Measurements from ENCODE around the gene RBSN. TPM values are rescaled to one million over a fixed set of nuclear protein-coding genes. Genes with fewer than 3 reads are reported as not detected.

RBSN gene
- total and polyA plus RNA-seq, 2 donors (not counting 1 experiment from before 2014, with no cell fraction given): 10.0 to 26.8 TPM

DNA sequence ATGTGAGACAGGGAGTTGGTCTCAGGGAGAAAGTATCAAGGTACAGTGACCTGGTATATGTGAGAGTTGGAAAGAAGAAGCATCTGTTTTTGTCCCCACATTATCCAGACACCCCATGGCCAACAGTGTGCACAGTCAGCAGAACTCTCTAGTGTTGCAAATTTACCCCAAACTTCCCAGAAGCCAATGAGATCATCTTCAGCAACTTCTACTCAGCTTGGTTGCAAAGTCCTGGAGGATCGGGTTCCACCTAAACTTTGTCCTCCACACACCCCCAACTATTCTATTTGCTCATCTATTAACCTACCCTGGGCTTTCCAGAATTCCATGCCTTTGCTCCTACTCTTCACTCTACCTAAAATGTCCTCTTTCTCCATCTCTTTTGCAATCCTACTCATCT, 15.7 kb downstream of the RBSN start:
- Histone ChIP-seq H3K27ac (ENCODE audit: insufficient read depth, low read length) (no peak overlapping the region), H3K27me3 (ENCODE audit: control insufficient read depth, insufficient read depth, low read length) (no peaks in the 10 kb centered on the region), H3K79me2 (ENCODE audit: control insufficient read depth, insufficient read depth, low read length) (no peaks in the 10 kb centered on the region), H4K20me1 (ENCODE audit: control insufficient read depth, extremely low read depth, insufficient read depth, low read length) (no peaks in the 10 kb centered on the region), H3K4me1 (ENCODE audit: control insufficient read depth, extremely low read depth, insufficient read depth, low read length) (no peaks in the 10 kb centered on the region), H3K9ac (ENCODE audit: insufficient read depth, low read length) (no peak overlapping the region), H3K4me2 (ENCODE audit: extremely low read depth, insufficient read depth, low read length) (no peak overlapping the region), H3K9me3 (ENCODE audit: control insufficient read depth, insufficient read depth, low read depth, low read length) (no peaks in the 10 kb centered on the region), H3K4me3 (replicated peaks in 1 of 4; ENCODE audit: control extremely low read depth in 1 of 4, insufficient read depth in 1 of 4, low read depth in 3 of 4, low read length in 4 of 4) (no peak overlapping the region), H3K36me3 (ENCODE audit: control insufficient read depth, insufficient read depth, low read length) (peaks cover 19% of the 10 kb centered on the region), H2AFZ (ENCODE audit: low read length) (no peak overlapping the region)
- TF ChIP-seq EZH2 (IDR thresholded peaks at IDR 0.05; ENCODE audit: low read length, missing control alignments): no peak
- TF ChIP-seq, protein P1, sequence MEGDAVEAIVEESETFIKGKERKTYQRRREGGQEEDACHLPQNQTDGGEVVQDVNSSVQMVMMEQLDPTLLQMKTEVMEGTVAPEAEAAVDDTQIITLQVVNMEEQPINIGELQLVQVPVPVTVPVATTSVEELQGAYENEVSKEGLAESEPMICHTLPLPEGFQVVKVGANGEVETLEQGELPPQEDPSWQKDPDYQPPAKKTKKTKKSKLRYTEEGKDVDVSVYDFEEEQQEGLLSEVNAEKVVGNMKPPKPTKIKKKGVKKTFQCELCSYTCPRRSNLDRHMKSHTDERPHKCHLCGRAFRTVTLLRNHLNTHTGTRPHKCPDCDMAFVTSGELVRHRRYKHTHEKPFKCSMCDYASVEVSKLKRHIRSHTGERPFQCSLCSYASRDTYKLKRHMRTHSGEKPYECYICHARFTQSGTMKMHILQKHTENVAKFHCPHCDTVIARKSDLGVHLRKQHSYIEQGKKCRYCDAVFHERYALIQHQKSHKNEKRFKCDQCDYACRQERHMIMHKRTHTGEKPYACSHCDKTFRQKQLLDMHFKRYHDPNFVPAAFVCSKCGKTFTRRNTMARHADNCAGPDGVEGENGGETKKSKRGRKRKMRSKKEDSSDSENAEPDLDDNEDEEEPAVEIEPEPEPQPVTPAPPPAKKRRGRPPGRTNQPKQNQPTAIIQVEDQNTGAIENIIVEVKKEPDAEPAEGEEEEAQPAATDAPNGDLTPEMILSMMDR (conservative IDR thresholded peaks at IDR 0.05 in 1 of 2, IDR thresholded peaks at IDR 0.05 in 1 of 2; ENCODE audit: low read depth in 1 of 2, low read length in 2 of 2): no peak
- no peak for DNase-seq (ENCODE audit: low read depth in 2 of 2)

- Histone ChIP-seq H3K36me3 (ENCODE audit: control insufficient read depth, insufficient read depth, low read length) (peaks cover 24% of the 10 kb centered on the region), H3K27me3 (ENCODE audit: control insufficient read depth, insufficient read depth, low read length) (no peaks in the 10 kb centered on the region), H3K27ac (ENCODE audit: insufficient read depth, low read length) (no peak overlapping the region), H3K4me3 (replicated peaks in 1 of 4; ENCODE audit: control extremely low read depth in 1 of 4, insufficient read depth in 1 of 4, low read depth in 3 of 4, low read length in 4 of 4) (no peak overlapping the region), H3K4me2 (ENCODE audit: extremely low read depth, insufficient read depth, low read length) (no peak overlapping the region), H3K79me2 (ENCODE audit: control insufficient read depth, insufficient read depth, low read length) (no peaks in the 10 kb centered on the region), H2AFZ (ENCODE audit: low read length) (no peak overlapping the region), H3K9ac (ENCODE audit: insufficient read depth, low read length) (no peak overlapping the region), H3K9me3 (ENCODE audit: control insufficient read depth, insufficient read depth, low read depth, low read length) (no peaks in the 10 kb centered on the region), H3K4me1 (ENCODE audit: control insufficient read depth, extremely low read depth, insufficient read depth, low read length) (no peaks in the 10 kb centered on the region), H4K20me1 (ENCODE audit: control insufficient read depth, extremely low read depth, insufficient read depth, low read length) (no peaks in the 10 kb centered on the region)
- DNase-seq (ENCODE audit: low read depth in 2 of 2): peak in 1 of 2 donors; percentile 26
- TF ChIP-seq, protein P1 (conservative IDR thresholded peaks at IDR 0.05 in 1 of 2, IDR thresholded peaks at IDR 0.05 in 1 of 2; ENCODE audit: low read depth in 1 of 2, low read length in 2 of 2): no peak
Observed at GRCh38 chr3:15081960-15082664, 16.8 kb downstream of the RBSN start.

GRCh38 chr3:15079091-15079490, 19.9 kb downstream of the RBSN start:
- no peak overlapping the region for H3K4me3 ChIP-seq (replicated peaks in 1 of 4; ENCODE audit: control extremely low read depth in 1 of 4, insufficient read depth in 1 of 4, low read depth in 3 of 4, low read length in 4 of 4)
- H3K4me2 ChIP-seq (ENCODE audit: extremely low read depth, insufficient read depth, low read length): no peak overlapping the region
- TF ChIP-seq EZH2 (IDR thresholded peaks at IDR 0.05; ENCODE audit: low read length, missing control alignments): no peak
- TF ChIP-seq, protein P1 (conservative IDR thresholded peaks at IDR 0.05 in 1 of 2, IDR thresholded peaks at IDR 0.05 in 1 of 2; ENCODE audit: low read depth in 1 of 2, low read length in 2 of 2): no peak
- no peaks in the 10 kb centered on the region for H3K4me1 ChIP-seq (ENCODE audit: control insufficient read depth, extremely low read depth, insufficient read depth, low read length)
- no peak overlapping the region for H3K9ac ChIP-seq (ENCODE audit: insufficient read depth, low read length)
- peaks cover 34% of the 10 kb centered on the region for H3K36me3 ChIP-seq (ENCODE audit: control insufficient read depth, insufficient read depth, low read length)
- no peak for DNase-seq (ENCODE audit: low read depth in 2 of 2)
- no peaks in the 10 kb centered on the region for H4K20me1 ChIP-seq (ENCODE audit: control insufficient read depth, extremely low read depth, insufficient read depth, low read length)
- no peaks in the 10 kb centered on the region for H3K9me3 ChIP-seq (ENCODE audit: control insufficient read depth, insufficient read depth, low read depth, low read length)
- no peak overlapping the region for H3K27ac ChIP-seq (ENCODE audit: insufficient read depth, low read length)
- no peaks in the 10 kb centered on the region for H3K27me3 ChIP-seq (ENCODE audit: control insufficient read depth, insufficient read depth, low read length)
- H3K79me2 ChIP-seq (ENCODE audit: control insufficient read depth, insufficient read depth, low read length): no peaks in the 10 kb centered on the region
- no peak overlapping the region for H2AFZ ChIP-seq (ENCODE audit: low read length)
